ENCODE results near the gene CIDEC. TPM values are rescaled to one million over a fixed set of nuclear protein-coding genes. Genes with fewer than 3 reads are reported as not detected.
A peak's percentile ranks its signal among the peaks of the same experiment; 100 is the strongest.

CIDEC gene
- total and polyA plus RNA-seq, 2 of the 13 experiments (the other 11 are each of a cell fraction or from before 2014, with no cell fraction given), result 2.5 to 10.4 TPM

DNA sequence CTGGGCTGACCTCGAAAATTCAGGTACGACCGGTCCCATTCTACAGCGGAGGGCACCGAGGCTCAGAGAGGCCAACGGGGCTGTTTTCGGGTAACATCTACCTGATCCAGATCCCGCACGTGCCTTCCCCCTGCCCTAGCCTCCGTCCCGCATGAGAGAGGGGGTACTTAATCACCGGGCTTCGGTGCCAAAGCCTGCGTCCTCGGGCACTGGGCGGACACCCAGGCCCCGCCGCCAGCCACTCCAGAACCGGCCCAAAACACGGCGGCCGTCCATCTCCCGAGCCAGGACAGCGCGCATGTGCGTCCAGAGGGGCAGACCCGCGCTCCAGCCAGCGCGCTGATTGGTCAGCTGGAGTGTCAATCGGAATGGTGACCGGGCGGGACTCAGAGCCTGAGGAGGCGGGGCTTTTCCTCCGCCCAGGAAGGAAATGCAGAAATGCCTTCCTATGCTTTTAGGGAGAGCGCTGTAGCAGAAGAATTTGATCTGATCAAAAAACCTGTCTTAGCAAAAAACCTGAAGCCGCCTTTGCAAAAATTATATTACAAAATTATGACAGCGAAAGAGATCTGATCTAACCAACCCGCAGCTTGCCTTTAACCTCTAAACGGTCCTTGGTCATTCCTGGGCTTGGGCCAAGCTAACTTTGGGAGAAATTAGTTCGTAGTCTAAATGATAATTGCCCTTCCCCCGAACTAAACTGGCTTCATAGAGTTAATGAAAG is 36.2 kb downstream of the CIDEC start, which contains the start of gene RPUSD3 (continued):
- TF ChIP-seq, protein P1, sequence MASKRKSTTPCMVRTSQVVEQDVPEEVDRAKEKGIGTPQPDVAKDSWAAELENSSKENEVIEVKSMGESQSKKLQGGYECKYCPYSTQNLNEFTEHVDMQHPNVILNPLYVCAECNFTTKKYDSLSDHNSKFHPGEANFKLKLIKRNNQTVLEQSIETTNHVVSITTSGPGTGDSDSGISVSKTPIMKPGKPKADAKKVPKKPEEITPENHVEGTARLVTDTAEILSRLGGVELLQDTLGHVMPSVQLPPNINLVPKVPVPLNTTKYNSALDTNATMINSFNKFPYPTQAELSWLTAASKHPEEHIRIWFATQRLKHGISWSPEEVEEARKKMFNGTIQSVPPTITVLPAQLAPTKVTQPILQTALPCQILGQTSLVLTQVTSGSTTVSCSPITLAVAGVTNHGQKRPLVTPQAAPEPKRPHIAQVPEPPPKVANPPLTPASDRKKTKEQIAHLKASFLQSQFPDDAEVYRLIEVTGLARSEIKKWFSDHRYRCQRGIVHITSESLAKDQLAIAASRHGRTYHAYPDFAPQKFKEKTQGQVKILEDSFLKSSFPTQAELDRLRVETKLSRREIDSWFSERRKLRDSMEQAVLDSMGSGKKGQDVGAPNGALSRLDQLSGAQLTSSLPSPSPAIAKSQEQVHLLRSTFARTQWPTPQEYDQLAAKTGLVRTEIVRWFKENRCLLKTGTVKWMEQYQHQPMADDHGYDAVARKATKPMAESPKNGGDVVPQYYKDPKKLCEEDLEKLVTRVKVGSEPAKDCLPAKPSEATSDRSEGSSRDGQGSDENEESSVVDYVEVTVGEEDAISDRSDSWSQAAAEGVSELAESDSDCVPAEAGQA (IDR thresholded peaks at IDR 0.05; ENCODE audit: low read depth), result no peak
- TF ChIP-seq, protein P1 (CRISPR knock-in tag; IDR thresholded peaks at IDR 0.05; ENCODE audit: borderline replicate concordance), result no peak
- TF ChIP-seq ZNF17 (CRISPR knock-in tag; IDR thresholded peaks at IDR 0.05), result no peak
- 0 out of 2 replicates have a peak, but pooled peaks have one; percentile 17 for TF ChIP-seq NRL (CRISPR knock-in tag; IDR thresholded peaks at IDR 0.05; ENCODE audit: borderline replicate concordance)
- no peak for TF ChIP-seq FOXK2 (IDR thresholded peaks at IDR 0.05)
- TF ChIP-seq, protein P2, sequence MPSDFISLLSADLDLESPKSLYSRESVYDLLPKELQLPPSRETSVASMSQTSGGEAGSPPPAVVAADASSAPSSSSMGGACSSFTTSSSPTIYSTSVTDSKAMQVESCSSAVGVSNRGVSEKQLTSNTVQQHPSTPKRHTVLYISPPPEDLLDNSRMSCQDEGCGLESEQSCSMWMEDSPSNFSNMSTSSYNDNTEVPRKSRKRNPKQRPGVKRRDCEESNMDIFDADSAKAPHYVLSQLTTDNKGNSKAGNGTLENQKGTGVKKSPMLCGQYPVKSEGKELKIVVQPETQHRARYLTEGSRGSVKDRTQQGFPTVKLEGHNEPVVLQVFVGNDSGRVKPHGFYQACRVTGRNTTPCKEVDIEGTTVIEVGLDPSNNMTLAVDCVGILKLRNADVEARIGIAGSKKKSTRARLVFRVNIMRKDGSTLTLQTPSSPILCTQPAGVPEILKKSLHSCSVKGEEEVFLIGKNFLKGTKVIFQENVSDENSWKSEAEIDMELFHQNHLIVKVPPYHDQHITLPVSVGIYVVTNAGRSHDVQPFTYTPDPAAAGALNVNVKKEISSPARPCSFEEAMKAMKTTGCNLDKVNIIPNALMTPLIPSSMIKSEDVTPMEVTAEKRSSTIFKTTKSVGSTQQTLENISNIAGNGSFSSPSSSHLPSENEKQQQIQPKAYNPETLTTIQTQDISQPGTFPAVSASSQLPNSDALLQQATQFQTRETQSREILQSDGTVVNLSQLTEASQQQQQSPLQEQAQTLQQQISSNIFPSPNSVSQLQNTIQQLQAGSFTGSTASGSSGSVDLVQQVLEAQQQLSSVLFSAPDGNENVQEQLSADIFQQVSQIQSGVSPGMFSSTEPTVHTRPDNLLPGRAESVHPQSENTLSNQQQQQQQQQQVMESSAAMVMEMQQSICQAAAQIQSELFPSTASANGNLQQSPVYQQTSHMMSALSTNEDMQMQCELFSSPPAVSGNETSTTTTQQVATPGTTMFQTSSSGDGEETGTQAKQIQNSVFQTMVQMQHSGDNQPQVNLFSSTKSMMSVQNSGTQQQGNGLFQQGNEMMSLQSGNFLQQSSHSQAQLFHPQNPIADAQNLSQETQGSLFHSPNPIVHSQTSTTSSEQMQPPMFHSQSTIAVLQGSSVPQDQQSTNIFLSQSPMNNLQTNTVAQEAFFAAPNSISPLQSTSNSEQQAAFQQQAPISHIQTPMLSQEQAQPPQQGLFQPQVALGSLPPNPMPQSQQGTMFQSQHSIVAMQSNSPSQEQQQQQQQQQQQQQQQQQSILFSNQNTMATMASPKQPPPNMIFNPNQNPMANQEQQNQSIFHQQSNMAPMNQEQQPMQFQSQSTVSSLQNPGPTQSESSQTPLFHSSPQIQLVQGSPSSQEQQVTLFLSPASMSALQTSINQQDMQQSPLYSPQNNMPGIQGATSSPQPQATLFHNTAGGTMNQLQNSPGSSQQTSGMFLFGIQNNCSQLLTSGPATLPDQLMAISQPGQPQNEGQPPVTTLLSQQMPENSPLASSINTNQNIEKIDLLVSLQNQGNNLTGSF (CRISPR knock-in tag; IDR thresholded peaks at IDR 0.05), result no peak
- no peak for TF ChIP-seq TBX3 (IDR thresholded peaks at IDR 0.05; ENCODE audit: borderline replicate concordance)
- peak; percentile 86 for TF ChIP-seq ZNF761 (CRISPR knock-in tag; conservative IDR thresholded peaks at IDR 0.05)
- TF ChIP-seq, protein P3, sequence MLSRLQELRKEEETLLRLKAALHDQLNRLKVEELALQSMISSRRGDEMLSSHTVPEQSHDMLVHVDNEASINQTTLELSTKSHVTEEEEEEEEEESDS (CRISPR knock-in tag; IDR thresholded peaks at IDR 0.05; ENCODE audit: borderline replicate concordance), result 0 out of 2 replicates have a peak, but pooled peaks have one; percentile 64
- no peak for TF ChIP-seq ZBTB1 (CRISPR knock-in tag; IDR thresholded peaks at IDR 0.05; ENCODE audit: borderline replicate concordance)
- TF ChIP-seq RXRB (CRISPR knock-in tag; IDR thresholded peaks at IDR 0.05; ENCODE audit: borderline replicate concordance), result no peak
- peak; percentile 79; the same call in 1 of the 2 replicates for TF ChIP-seq HIVEP1 (CRISPR knock-in tag; IDR thresholded peaks at IDR 0.05)
- TF ChIP-seq, protein P4, sequence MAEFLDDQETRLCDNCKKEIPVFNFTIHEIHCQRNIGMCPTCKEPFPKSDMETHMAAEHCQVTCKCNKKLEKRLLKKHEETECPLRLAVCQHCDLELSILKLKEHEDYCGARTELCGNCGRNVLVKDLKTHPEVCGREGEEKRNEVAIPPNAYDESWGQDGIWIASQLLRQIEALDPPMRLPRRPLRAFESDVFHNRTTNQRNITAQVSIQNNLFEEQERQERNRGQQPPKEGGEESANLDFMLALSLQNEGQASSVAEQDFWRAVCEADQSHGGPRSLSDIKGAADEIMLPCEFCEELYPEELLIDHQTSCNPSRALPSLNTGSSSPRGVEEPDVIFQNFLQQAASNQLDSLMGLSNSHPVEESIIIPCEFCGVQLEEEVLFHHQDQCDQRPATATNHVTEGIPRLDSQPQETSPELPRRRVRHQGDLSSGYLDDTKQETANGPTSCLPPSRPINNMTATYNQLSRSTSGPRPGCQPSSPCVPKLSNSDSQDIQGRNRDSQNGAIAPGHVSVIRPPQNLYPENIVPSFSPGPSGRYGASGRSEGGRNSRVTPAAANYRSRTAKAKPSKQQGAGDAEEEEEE (CRISPR knock-in tag; IDR thresholded peaks at IDR 0.05; ENCODE audit: borderline replicate concordance), result no peak
- no peak for TF ChIP-seq BRD4 (CRISPR knock-in tag; IDR thresholded peaks at IDR 0.05)
- TF ChIP-seq, protein P5, sequence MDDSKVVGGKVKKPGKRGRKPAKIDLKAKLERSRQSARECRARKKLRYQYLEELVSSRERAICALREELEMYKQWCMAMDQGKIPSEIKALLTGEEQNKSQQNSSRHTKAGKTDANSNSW (CRISPR knock-in tag; IDR thresholded peaks at IDR 0.05; ENCODE audit: borderline replicate concordance), result no peak
- TF ChIP-seq SCMH1 (CRISPR knock-in tag; IDR thresholded peaks at IDR 0.05; ENCODE audit: borderline replicate concordance), result no peak

Measured in HepG2 (cell line).